RWPE2 (cell line): ENCODE results near the gene PCDH7.

Source experiments
- ATAC-seq: fragments of 200-7000 bp; cut with Tn5 transposase; 3 replicates; pipeline ENCODE4 v1.9.1; 2021; ENCODE audit warnings: low read depth
- DNase-seq: peaks from one replicate; pipeline ENCODE4 v3.0.0-alpha.2; 2020; ENCODE audit warnings: low spot score
- H3K27ac ChIP-seq: fragments of 450-650 bp; 2 replicates; pipeline ENCODE4 v1.5.1; 2017; ENCODE audit warnings: mild to moderate bottlenecking; ENCODE audit not compliant: poor library complexity, severe bottlenecking
- H3K27me3 ChIP-seq: fragments of 250-450 bp; sonication (Bioruptor Pico); 2 replicates; pipeline ENCODE4 v1.5.1; 2021; ENCODE audit warnings: mild to moderate bottlenecking, moderate library complexity; ENCODE audit not compliant: insufficient read depth, poor library complexity, severe bottlenecking
- H3K36me3 ChIP-seq: fragments of 250-450 bp; sonication (Bioruptor Pico); 2 replicates; pipeline ENCODE4 v1.5.1; 2020; ENCODE audit warnings: low read depth, mild to moderate bottlenecking, moderate library complexity
- H3K4me1 ChIP-seq: fragments of 250-450 bp; sonication (Bioruptor Pico); 2 replicates; pipeline ENCODE4 v1.5.1; 2021; ENCODE audit warnings: mild to moderate bottlenecking, moderate library complexity; ENCODE audit not compliant: insufficient read depth, poor library complexity, severe bottlenecking
- H3K4me3 ChIP-seq: fragments of 250-450 bp; sonication (Bioruptor Pico); 2 replicates; pipeline ENCODE4 v1.5.1; 2021; ENCODE audit warnings: mild to moderate bottlenecking, moderate library complexity; ENCODE audit not compliant: severe bottlenecking
- H3K9me3 ChIP-seq: fragments of 250-450 bp; sonication (Bioruptor Pico); 2 replicates; pipeline ENCODE4 v1.5.1; 2021; ENCODE audit warnings: mild to moderate bottlenecking, moderate library complexity; ENCODE audit not compliant: severe bottlenecking
- TF ChIP-seq, protein P1 (sequence below): fragments of 450-650 bp; IDR thresholded peaks from one replicate; pipeline ENCODE4 v1.5.1; 2017; ENCODE audit warnings: mild to moderate bottlenecking, moderate library complexity; ENCODE audit not compliant: poor library complexity, severe bottlenecking

Gene PCDH7

DNA sequence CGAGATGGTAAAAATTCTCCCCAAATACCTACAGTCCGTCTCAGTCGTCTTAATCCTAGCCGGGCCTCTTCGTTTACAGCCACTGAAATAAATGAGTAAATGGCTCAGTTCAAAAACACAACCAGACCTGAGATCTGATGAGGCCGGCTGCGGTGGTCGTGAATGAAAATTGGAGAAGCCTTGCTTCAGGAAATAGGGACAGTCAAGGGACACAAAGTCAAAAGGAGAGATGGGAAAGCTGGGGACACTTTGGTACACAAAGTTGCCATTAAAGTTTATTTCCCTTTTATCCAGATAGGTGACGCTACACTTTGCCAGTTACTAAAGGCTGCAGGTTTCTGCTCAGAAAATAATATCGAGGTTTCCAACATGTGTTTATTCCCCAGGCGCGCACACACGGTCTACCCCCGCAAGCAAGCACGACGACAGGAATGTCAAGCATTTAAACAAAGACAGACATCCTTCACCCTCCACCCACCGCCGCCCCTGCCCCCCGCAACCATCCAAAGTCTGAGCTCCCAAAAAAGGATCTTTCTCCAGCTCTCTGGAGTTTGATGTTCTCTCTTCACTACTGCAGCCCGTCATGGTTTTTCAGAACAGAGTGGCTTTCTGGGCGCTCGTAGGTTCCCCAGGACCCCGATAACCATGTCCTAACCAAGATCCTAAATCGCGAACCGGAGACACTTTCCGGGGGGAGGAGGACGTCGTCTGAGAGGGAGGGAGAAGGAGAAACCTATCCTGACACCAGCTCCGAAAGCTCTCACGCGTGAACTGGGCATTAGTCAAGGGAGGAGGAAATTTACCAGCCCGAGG is 1.3 kb upstream of the PCDH7 start:
- H3K4me3 ChIP-seq, result peak overlapping the region; percentile 39
- ATAC-seq (no peak), DNase-seq (no peak)
- TF ChIP-seq, protein P1, sequence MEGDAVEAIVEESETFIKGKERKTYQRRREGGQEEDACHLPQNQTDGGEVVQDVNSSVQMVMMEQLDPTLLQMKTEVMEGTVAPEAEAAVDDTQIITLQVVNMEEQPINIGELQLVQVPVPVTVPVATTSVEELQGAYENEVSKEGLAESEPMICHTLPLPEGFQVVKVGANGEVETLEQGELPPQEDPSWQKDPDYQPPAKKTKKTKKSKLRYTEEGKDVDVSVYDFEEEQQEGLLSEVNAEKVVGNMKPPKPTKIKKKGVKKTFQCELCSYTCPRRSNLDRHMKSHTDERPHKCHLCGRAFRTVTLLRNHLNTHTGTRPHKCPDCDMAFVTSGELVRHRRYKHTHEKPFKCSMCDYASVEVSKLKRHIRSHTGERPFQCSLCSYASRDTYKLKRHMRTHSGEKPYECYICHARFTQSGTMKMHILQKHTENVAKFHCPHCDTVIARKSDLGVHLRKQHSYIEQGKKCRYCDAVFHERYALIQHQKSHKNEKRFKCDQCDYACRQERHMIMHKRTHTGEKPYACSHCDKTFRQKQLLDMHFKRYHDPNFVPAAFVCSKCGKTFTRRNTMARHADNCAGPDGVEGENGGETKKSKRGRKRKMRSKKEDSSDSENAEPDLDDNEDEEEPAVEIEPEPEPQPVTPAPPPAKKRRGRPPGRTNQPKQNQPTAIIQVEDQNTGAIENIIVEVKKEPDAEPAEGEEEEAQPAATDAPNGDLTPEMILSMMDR, result peak; percentile 67
- H3K27ac ChIP-seq, result peak overlapping the region; percentile 75
- no peaks in the 10 kb centered on the region for H3K36me3 ChIP-seq
- no peaks in the 10 kb centered on the region for H3K27me3 ChIP-seq
- peaks cover 6% of the 10 kb centered on the region for H3K4me1 ChIP-seq
- H3K9me3 ChIP-seq, result no peaks in the 10 kb centered on the region

DNA sequence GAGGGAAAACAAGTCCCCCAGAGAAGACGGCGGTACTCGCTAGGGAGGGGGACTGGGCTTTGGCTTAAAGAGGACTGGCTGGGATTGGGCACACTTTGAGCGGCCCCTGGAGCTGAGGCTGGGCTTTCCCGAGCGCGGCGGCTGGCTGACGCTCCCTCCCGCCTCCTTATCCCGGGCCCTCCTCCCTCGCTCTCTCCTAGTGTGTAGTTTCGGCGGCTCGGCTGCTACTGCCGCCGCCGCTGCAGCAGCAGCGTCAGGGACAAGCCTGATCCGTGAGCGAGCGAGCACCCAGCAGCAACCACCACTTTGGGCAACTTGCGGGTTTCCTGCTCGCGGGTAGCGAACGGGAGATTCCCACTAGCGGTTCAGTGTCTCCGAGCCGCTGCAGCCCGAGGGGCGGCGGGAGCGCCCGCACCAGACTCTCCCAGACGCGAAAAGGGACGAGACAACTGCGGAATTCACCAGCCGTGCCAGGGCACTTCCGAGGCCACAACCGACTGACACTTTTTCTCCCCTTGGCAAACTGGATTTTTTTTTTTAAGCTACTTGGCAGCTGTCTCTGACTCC is 632 bp upstream of the PCDH7 start:
- Histone ChIP-seq H3K4me3 (peak overlapping the region; percentile 39), H3K9me3 (no peaks in the 10 kb centered on the region), H3K4me1 (peaks cover 6% of the 10 kb centered on the region), H3K36me3 (no peaks in the 10 kb centered on the region), H3K27me3 (no peaks in the 10 kb centered on the region), H3K27ac (peak overlapping the region; percentile 75)
- TF ChIP-seq, protein P1, result no peak
- peak; percentile 65 for DNase-seq
- peak; percentile 33 for ATAC-seq

DNA sequence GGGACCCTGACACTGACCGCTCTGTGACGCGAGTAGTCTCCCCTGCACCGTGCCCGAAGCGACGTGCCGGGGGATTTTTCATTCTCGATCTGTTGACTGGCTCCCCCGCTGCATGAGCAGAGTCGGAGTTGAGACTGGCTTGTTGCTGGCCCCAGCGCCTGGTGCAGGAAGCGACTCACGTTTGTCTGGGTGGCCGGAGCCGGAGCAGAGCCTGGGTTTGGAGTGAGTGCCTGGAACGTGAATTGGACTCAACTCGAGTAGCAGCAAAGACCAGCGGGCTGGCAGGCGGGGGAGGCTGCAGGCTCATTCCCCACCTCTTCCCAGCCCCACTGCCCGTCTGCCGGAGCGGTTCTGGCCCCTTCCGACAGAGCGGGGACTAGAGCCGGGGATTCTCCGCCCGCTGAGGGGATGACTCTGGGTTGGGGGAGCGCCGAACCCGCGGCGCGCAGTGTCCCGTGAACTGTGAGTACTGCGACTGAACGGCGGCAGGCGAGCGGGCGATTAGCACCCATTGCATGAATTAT is 554 bp downstream of the PCDH7 start:
- TF ChIP-seq, protein P1, result no peak
- peaks cover 8% of the 10 kb centered on the region for H3K4me1 ChIP-seq
- H3K27ac ChIP-seq, result peak overlapping the region; percentile 75
- H3K27me3 ChIP-seq, result no peaks in the 10 kb centered on the region
- DNase-seq, result peak; percentile 66
- no peaks in the 10 kb centered on the region for H3K9me3 ChIP-seq
- H3K4me3 ChIP-seq, result peak overlapping the region; percentile 39
- ATAC-seq, result peak; percentile 3
- H3K36me3 ChIP-seq, result no peaks in the 10 kb centered on the region

DNA sequence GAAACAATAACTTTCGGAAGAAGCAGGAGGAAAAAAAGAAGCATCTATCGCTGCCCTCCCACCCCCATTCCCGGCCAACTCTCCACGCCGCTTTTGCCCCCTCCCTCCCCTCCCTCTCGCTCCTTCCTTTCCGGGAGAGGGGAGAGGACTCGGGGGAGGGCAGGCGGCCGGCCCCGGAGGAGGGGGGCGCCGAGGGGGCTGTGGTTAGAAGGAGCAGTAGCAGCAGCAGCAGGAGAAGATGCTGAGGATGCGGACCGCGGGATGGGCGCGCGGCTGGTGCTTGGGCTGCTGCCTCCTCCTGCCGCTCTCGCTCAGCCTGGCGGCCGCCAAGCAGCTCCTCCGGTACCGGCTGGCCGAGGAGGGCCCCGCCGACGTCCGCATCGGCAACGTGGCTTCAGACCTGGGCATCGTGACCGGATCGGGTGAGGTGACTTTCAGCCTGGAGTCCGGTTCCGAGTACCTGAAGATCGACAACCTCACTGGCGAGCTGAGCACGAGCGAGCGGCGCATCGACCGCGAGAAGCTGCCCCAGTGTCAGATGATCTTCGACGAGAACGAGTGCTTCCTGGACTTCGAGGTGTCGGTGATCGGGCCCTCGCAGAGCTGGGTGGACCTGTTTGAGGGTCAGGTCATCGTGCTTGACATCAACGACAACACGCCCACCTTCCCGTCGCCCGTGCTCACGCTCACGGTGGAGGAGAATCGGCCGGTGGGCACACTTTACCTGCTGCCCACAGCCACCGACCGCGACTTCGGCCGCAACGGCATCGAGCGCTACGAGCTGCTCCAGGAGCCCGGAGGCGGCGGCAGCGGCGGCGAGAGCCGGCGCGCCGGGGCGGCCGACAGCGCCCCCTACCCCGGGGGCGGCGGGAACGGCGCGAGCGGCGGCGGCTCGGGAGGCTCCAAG is 1.3 kb downstream of the PCDH7 start:
- ATAC-seq, result no peak
- H3K36me3 ChIP-seq, result no peaks in the 10 kb centered on the region
- peak overlapping the region; percentile 39 for H3K4me3 ChIP-seq
- H3K27me3 ChIP-seq, result no peaks in the 10 kb centered on the region
- H3K27ac ChIP-seq, result peak overlapping the region; percentile 75
- TF ChIP-seq, protein P1, result peak; percentile 83
- DNase-seq, result no peak
- peaks cover 16% of the 10 kb centered on the region for H3K4me1 ChIP-seq
- H3K9me3 ChIP-seq, result no peaks in the 10 kb centered on the region
